K562 (cell line): Measurements from ENCODE around the gene STARD13. TPM values are rescaled to one million over a fixed set of nuclear protein-coding genes. Genes with fewer than 3 reads are reported as not detected.

ENCODE experiments used
- ATAC-seq: fragments of 200-7000 bp; cut with Tn5 transposase; 3 replicates; pipeline ENCODE4 v1.9.1; 2020; ENCODE audit warnings: moderate library complexity
- BruUV-seq: library from RNA; stranded (reverse); fragments of 400-500 nt; replicated peaks from 2 replicates; lab custom pipeline; 2021; lab: Mats Ljungman, UMichigan
- CTCF ChIA-PET: fragments of 300-600 bp; formaldehyde crosslinking; extraction: SDS; loops from one replicate; lab custom pipeline; 2021; ENCODE audit warnings: low intra/inter-chr PET ratio; lab: Yijun Ruan, JAX
- POLR2A ChIA-PET: fragments of 300-600, 350-650 bp; sonication (Branson Sonifier 250); formaldehyde crosslinking; extraction: SDS; loops from one replicate; lab custom pipeline; 2021; ENCODE audit warnings: antibody characterized with exemption, inconsistent platforms; lab: Yijun Ruan, JAX
- DNase-seq, 4 experiments: peaks; one replicate each; pipeline versions ENCODE4 v3.0.0 to v3.0.0-alpha.2; 2011 to 2018; ENCODE audit warnings: low spot score in 3 of 4, mixed read lengths in 3 of 4; ENCODE audit errors: extremely low read depth in 1 of 4
- FAIRE-seq: peaks from 2 replicates; lab custom pipeline; 2011; peaks lifted over from hg19 to GRCh38; lab: Jason Lieb, UNC
- H2AFZ ChIP-seq: 2 replicates; pipeline ENCODE4 v1.6.0; 2011; ENCODE audit warnings: low read depth, low read length, control low read depth, inconsistent platforms
- H3K27ac ChIP-seq: fragments of 200-600 bp; 3 replicates; pipeline ENCODE4 v1.8.0; 2011; ENCODE audit warnings: low read depth, mild to moderate bottlenecking, control low read depth, inconsistent platforms, low read length, moderate library complexity, mixed read lengths; ENCODE audit errors: extremely low read depth
- H3K27me3 ChIP-seq, 2 experiments: fragments of 300-600 bp in 1 of 2; 2 replicates in 1 of 2; 3 replicates in 1 of 2; pipeline versions ENCODE4 v1.6.0 to v1.8.0; 2011; ENCODE audit warnings: inconsistent platforms in 2 of 2, low read length in 2 of 2, mild to moderate bottlenecking in 1 of 2, mixed read lengths in 1 of 2, moderate library complexity in 1 of 2; ENCODE audit not compliant: control insufficient read depth in 2 of 2, insufficient read depth in 2 of 2
- H3K36me3 ChIP-seq: fragments of 300-600 bp; 3 replicates; pipeline ENCODE4 v1.8.0; 2011; ENCODE audit warnings: mild to moderate bottlenecking, low read length, inconsistent platforms; ENCODE audit not compliant: control insufficient read depth, insufficient read depth
- H3K4me1 ChIP-seq, 2 experiments: fragments of 200-600 bp in 1 of 2; replicated peaks in 1 of 2; 2 replicates in 1 of 2; 3 replicates in 1 of 2; pipeline versions ENCODE4 v1.5.1 to v1.8.0; 2011; ENCODE audit warnings: inconsistent platforms in 2 of 2, low read length in 2 of 2, mild to moderate bottlenecking in 1 of 2, mixed read lengths in 1 of 2, moderate library complexity in 1 of 2; ENCODE audit not compliant: control insufficient read depth in 2 of 2, insufficient read depth in 2 of 2
- H3K4me2 ChIP-seq: 2 replicates; pipeline ENCODE4 v1.6.1; 2011; ENCODE audit warnings: low read length, control low read depth, inconsistent platforms, mixed read lengths; ENCODE audit not compliant: insufficient read depth
- H3K4me3 ChIP-seq: fragments of 200-600 bp; sonication (generic), shearing (Covaris generic); 2 replicates; pipeline ENCODE4 v1.5.1; 2016; ENCODE audit warnings: control low read depth, inconsistent platforms
- H3K79me2 ChIP-seq: fragments of 200-600 bp; 3 replicates; pipeline ENCODE4 v1.8.0; 2011; ENCODE audit warnings: low read length, inconsistent platforms; ENCODE audit not compliant: control insufficient read depth, insufficient read depth
- H3K9ac ChIP-seq, 2 experiments: 2 replicates each; pipeline versions ENCODE4 v1.6.0 to v1.6.1; 2011; ENCODE audit warnings: low read depth in 2 of 2, low read length in 2 of 2, control low read depth in 1 of 2, inconsistent platforms in 1 of 2, mild to moderate bottlenecking in 1 of 2, mixed read lengths in 1 of 2; ENCODE audit not compliant: insufficient read depth in 1 of 2
- H3K9me1 ChIP-seq: one replicate; pipeline ENCODE4 v1.6.0; 2011; ENCODE audit warnings: inconsistent platforms, mild to moderate bottlenecking, low read length, moderate library complexity; ENCODE audit not compliant: control insufficient read depth, insufficient read depth
- H3K9me3 ChIP-seq: replicated peaks from 2 replicates; pipeline ENCODE4 v1.5.1; 2011; ENCODE audit warnings: low read depth, low read length, inconsistent platforms; ENCODE audit not compliant: control insufficient read depth, insufficient read depth
- H4K20me1 ChIP-seq: replicated peaks from 2 replicates; pipeline ENCODE4 v1.6.1; 2011; ENCODE audit warnings: low read length, inconsistent platforms, mixed read lengths; ENCODE audit not compliant: control insufficient read depth, insufficient read depth
- CAMTA2 ChIP-seq: fragments of 250-450 bp; sonication (Bioruptor Pico); conservative IDR thresholded peaks from 2 replicates; pipeline ENCODE4 v1.5.1; 2022
- CHAMP1 ChIP-seq: fragments of 450-650 bp; IDR thresholded peaks from 2 replicates; pipeline ENCODE4 v1.6.1; 2016; ENCODE audit warnings: mild to moderate bottlenecking
- CREB3L1 ChIP-seq: fragments of 450-650 bp; IDR thresholded peaks from 2 replicates; pipeline ENCODE4 v1.6.1; 2014; ENCODE audit warnings: low read depth, mild to moderate bottlenecking, moderate library complexity, borderline replicate concordance
- HMGN3 ChIP-seq: IDR thresholded peaks from 2 replicates; pipeline ENCODE4 v1.6.1; 2011; ENCODE audit warnings: borderline replicate concordance, low read depth, mild to moderate bottlenecking, mixed read lengths, low read length; ENCODE audit not compliant: insufficient read length; ENCODE audit errors: extremely low read depth
- LEF1 ChIP-seq: fragments of 450-650 bp; IDR thresholded peaks from 2 replicates; pipeline ENCODE4 v1.6.1; 2016; ENCODE audit warnings: mild to moderate bottlenecking
- NFE2L1 ChIP-seq: fragments of 450-650 bp; IDR thresholded peaks from 2 replicates; pipeline ENCODE4 v1.6.1; 2016; ENCODE audit warnings: missing genetic modification characterization, low read depth, mild to moderate bottlenecking, missing compliant biosample characterization, moderate library complexity, borderline replicate concordance
- RBM17 ChIP-seq: fragments of 200-400 bp; formaldehyde crosslinking; IDR thresholded peaks from 2 replicates; pipeline ENCODE4 v1.6.1; 2017; ENCODE audit warnings: low read depth, mild to moderate bottlenecking, low read length, borderline replicate concordance
- RUNX1 ChIP-seq: sonication (generic); IDR thresholded peaks from 2 replicates; pipeline ENCODE4 v1.6.1; 2016; ENCODE audit warnings: antibody characterized with exemption, low read depth
- ZNF584 ChIP-seq: fragments of 200-800 bp; sonication (Bioruptor generic); IDR thresholded peaks from 2 replicates; pipeline ENCODE4 v1.6.1; 2016; ENCODE audit warnings: low read depth, mild to moderate bottlenecking, missing genetic modification characterization, missing compliant biosample characterization
- WGBS: fragments of 100-300 bp; shearing (Covaris generic); methylation state at CpG from one replicate; pipeline ENCODE4 v1.1.6; 2016; ENCODE audit warnings: low coverage, mixed read lengths; ENCODE audit not compliant: insufficient coverage; ENCODE audit errors: missing lambda C conversion rate; 5-methylcytosine and 5-hydroxymethylcytosine counted together
- in situ Hi-C: fragments of 300-500 bp; cut with MboI; formaldehyde crosslinking; loops from 4 replicates; pipeline ENCODE4 v1.15.0; 2018; ENCODE audit warnings: inconsistent platforms, mixed read lengths
- intact Hi-C: fragments of 100-400 bp; cut with micrococcal nuclease; formaldehyde crosslinking; loops from 2 replicates; pipeline ENCODE4 v1.14.2; 2022
- polyA plus RNA-seq, 8 experiments: library from polyadenylated mRNA; depleted of rRNA in 4 of 8; stranded (reverse) in 5 of 8; unstranded in 3 of 8; fragments of >200 nt; fragmentation: Nextera tagmentation in 2 of 8; fragmentation: Illumina TruSeq in 1 of 8; extraction: Ambion mirVana in 2 of 8; extraction: Trizol in 1 of 8; gene quantifications; 2 replicates each; pipeline versions ENCODE4 v1.2.1 to v1.2.3, GENCODE V29; 2011 to 2014; ENCODE audit warnings: inconsistent platforms in 1 of 8, missing spikeins in 1 of 8
- total RNA-seq, 7 experiments: library from RNA; depleted of rRNA in 6 of 7; stranded (reverse); fragments of >200 nt in 6 of 7; fragmentation: Illumina TruSeq in 2 of 7; extraction: Trizol in 2 of 7; gene quantifications; 2 replicates each; pipeline versions ENCODE4 v1.2.1 to v1.2.3, GENCODE V29; 2011 to 2021; ENCODE audit warnings: low replicate concordance in 1 of 7

The STARD13 gene
- total and polyA plus RNA-seq, 9 of the 15 experiments (the other 6 are each of a cell fraction or from before 2014, with no cell fraction given) = 0.11 TPM; not detected in 8

GRCh38 chr13:33193428-33193974, 92.1 kb downstream of the STARD13 start:
- no peaks in the 10 kb centered on the region for H3K9me3 ChIP-seq
- intact Hi-C loops (no loop called here), in situ Hi-C loops (no loop called here)
- DNase-seq = no peak
- H3K9me1 ChIP-seq = no peaks in the 10 kb centered on the region
- FAIRE-seq = no peak
- no peak overlapping the region for H3K27ac ChIP-seq
- no peaks in the 10 kb centered on the region for H4K20me1 ChIP-seq
- no peak overlapping the region for H3K4me2 ChIP-seq
- H3K4me1 ChIP-seq = no peaks in the 10 kb centered on the region; a peak in 1 of 5 replicates
- H3K4me3 ChIP-seq = no peak overlapping the region
- no peak for ATAC-seq
- ChIA-PET POLR2A (interaction anchor here (0.6 kb wide), 1 partner anchor 9 kb away, joined by 3 read pairs; no protein-coding TSS in a partner anchor), CTCF (no interaction called here)
- no peaks in the 10 kb centered on the region for H3K79me2 ChIP-seq
- no peak overlapping the region for H3K9ac ChIP-seq
- no TSS peak for BruUV-seq
- no peaks in the 10 kb centered on the region for H3K27me3 ChIP-seq
- no peaks in the 10 kb centered on the region for H3K36me3 ChIP-seq
- WGBS = 0% methylated on average over 7 of the region's 7 CpGs
- no peak overlapping the region for H2AFZ ChIP-seq
- TF ChIP-seq RBM17 = no peak
- no peak for TF ChIP-seq HMGN3
- no peak for TF ChIP-seq ZNF584 (CRISPR knock-in tag)
- no peak for TF ChIP-seq LEF1
- no peak for TF ChIP-seq CAMTA2 (CRISPR knock-in tag)
- TF ChIP-seq CHAMP1 = no peak
- TF ChIP-seq RUNX1 = no peak
- TF ChIP-seq NFE2L1 (tag) = no peak
- TF ChIP-seq CREB3L1 = no peak
